GM04503 (cell line): ENCODE results near the gene SNTB2.

Experiments
- DNase-seq: peaks from one replicate; pipeline ENCODE4 v3.0.0-alpha.2; 2012; ENCODE audit warnings: low read depth

The SNTB2 gene

GRCh38 chr16:69344171-69344570, 157.2 kb downstream of the SNTB2 start:
- DNase-seq, result no peak

- DNase-seq, result no peak
Measured at GRCh38 chr16:69345923-69346322, 159.0 kb downstream of the SNTB2 start.

- DNase-seq, result no peak
Measured at GRCh38 chr16:69346683-69347082, 159.7 kb downstream of the SNTB2 start.

- no peak for DNase-seq
Measured at GRCh38 chr16:69348222-69348621, 161.3 kb downstream of the SNTB2 start.

DNA sequence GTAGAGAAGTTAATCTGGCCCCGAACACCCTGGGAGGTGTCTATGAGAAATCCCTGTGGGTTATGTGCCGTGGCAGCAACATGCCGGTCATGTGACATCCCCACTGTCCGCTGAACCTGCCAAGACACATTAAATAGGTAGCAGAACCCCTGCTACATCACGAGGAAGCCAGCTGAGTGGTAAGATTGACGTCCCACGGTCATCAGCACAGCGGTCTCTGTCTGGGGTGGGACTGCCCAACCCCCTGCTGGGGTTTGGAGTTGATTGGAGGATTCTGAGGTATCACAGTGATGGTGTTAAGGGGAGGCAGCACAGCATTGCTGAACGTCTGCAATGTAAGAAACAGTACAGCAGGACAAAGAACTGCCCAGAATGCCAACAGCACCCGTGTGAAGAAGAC, 162.6 kb downstream of the SNTB2 start:
- no peak for DNase-seq

DNA sequence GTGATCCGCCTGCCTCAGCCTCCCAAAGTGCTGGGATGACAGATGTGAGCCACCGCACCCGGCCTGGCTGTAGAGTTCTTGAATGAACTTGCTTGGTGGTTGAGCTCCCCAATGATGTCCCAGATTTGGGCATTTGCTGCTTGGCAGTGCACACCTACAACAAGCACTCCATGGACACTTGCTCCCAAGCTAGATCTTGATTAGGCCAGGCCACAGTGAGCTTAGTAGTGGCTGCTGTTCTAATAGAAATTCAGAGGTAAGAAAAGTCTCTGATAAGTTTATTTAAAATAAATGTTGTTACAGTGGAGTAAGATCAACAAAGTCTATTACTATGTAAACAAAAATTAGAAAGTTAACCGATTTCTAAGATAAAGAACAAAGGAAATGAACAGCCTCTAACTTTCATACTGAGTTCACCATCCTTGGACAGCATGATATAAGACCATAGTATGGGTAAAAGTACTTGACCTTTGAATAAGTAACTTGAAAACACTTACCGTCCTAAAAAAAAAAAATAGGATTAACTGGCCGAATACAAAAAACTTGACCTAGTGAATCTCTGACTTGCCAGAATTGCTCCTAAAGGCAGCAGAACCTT, 163.7 kb downstream of the SNTB2 start:
- no peak for DNase-seq

GRCh38 chr16:69351309-69352027, 164.5 kb downstream of the SNTB2 start, which contains the start of gene TMED6:
TMED6 (minus strand) TSS chr16:69351786; CDS start chr16:69351753, 33 bp downstream.
- no peak for DNase-seq
